Measurements from ENCODE around the gene GAB2.

GRCh38 chr11:78170413-78170812, 247.2 kb downstream of the GAB2 start:
- TF ChIP-seq CTCF (IDR thresholded peaks at IDR 0.05) (no peak), POLR2AphosphoS5 (IDR thresholded peaks at IDR 0.05) (no peak)
